OCI-M2 (cell line): ENCODE results near the gene PDCD4.

Experiments used
- DNase-seq: peaks from one replicate; lab custom pipeline; 2025; ENCODE audit not compliant: unreplicated experiment; lab: John Stamatoyannopoulos, UW

Gene PDCD4

GRCh38 chr10:110871298-110872084 lies at the start of gene PDCD4:
TSS of gene PDCD4 (plus strand) at chr10:110871928. CDS start at chr10:110876028, 4,100 bp downstream.
- DNase-seq: peak; percentile 81

- no peak for DNase-seq
Measured at GRCh38 chr10:110822035-110822711, 49.6 kb upstream of the PDCD4 start.

- DNase-seq: no peak
Measured at GRCh38 chr10:110822712-110823311, 48.9 kb upstream of the PDCD4 start.

GRCh38 chr10:110824152-110824441 lies 47.6 kb upstream of the PDCD4 start:
- no peak for DNase-seq

GRCh38 chr10:110824660-110825059 lies 47.1 kb upstream of the PDCD4 start:
- DNase-seq: no peak

- no peak for DNase-seq
Measured at GRCh38 chr10:110825508-110825907, 46.2 kb upstream of the PDCD4 start.

- DNase-seq: no peak
Measured at GRCh38 chr10:110827410-110827809, 44.3 kb upstream of the PDCD4 start.

- DNase-seq: no peak
Measured at GRCh38 chr10:110827875-110828274, 43.9 kb upstream of the PDCD4 start.

GRCh38 chr10:110828525-110828924 lies 43.2 kb upstream of the PDCD4 start:
- no peak for DNase-seq

- DNase-seq: no peak
Measured at GRCh38 chr10:110829721-110830410, 41.9 kb upstream of the PDCD4 start.

GRCh38 chr10:110833234-110833940 lies 38.3 kb upstream of the PDCD4 start:
- DNase-seq: no peak

GRCh38 chr10:110833941-110834628 lies 37.6 kb upstream of the PDCD4 start:
- no peak for DNase-seq

- DNase-seq: peak; percentile 32
Measured at GRCh38 chr10:110834629-110835301, 37.0 kb upstream of the PDCD4 start.

- DNase-seq: no peak
Measured at GRCh38 chr10:110835841-110836240, 35.9 kb upstream of the PDCD4 start.

- DNase-seq: no peak
Measured at GRCh38 chr10:110836706-110837105, 35.0 kb upstream of the PDCD4 start.

- DNase-seq: no peak
Measured at GRCh38 chr10:110837418-110838171, 34.1 kb upstream of the PDCD4 start.

- DNase-seq: no peak
Measured at GRCh38 chr10:110840225-110840922, 31.4 kb upstream of the PDCD4 start.

- DNase-seq: no peak
Measured at GRCh38 chr10:110840923-110841428, 30.8 kb upstream of the PDCD4 start.
